HS-5 (cell line): ENCODE measurements around the gene MRGPRX3.
"Not testable (repeated sequence)": the region's sequence is repeated elsewhere in the genome, so short reads cannot be mapped to it uniquely, and the experiment has no call there.

ENCODE experiments used
- DNase-seq: peaks from one replicate; pipeline ENCODE4 v3.0.0-alpha.2; 2012; ENCODE audit warnings: low read depth

MRGPRX3 gene

GRCh38 chr11:18132341-18132740 is at the start of gene MRGPRX3:
Gene MRGPRX3 (plus strand): TSS chr11:18132571. CDS start chr11:18137203, 4,632 bp downstream.
- DNase-seq: no peak

GRCh38 chr11:18088366-18088765 is 44.0 kb upstream of the MRGPRX3 start:
- DNase-seq: no peak

GRCh38 chr11:18088966-18089365 is 43.4 kb upstream of the MRGPRX3 start:
- DNase-seq: no peak

- DNase-seq: no peak
Observed at GRCh38 chr11:18091731-18092130, 40.6 kb upstream of the MRGPRX3 start.

- DNase-seq: no peak
Observed at GRCh38 chr11:18093959-18094358, 38.4 kb upstream of the MRGPRX3 start.

- no peak for DNase-seq
Observed at GRCh38 chr11:18100926-18101656, 31.3 kb upstream of the MRGPRX3 start.

GRCh38 chr11:18105086-18105801 is 27.1 kb upstream of the MRGPRX3 start:
- no peak for DNase-seq

GRCh38 chr11:18105802-18106574 is 26.4 kb upstream of the MRGPRX3 start, which contains the start of gene SAAL1:
Gene SAAL1 (minus strand): TSS chr11:18106082. CDS start chr11:18106041, 41 bp downstream.
- peak; percentile 44 for DNase-seq

- DNase-seq: no peak
Observed at GRCh38 chr11:18106688-18107087, 25.7 kb upstream of the MRGPRX3 start.

- no peak for DNase-seq
Observed at GRCh38 chr11:18108254-18108653, 24.1 kb upstream of the MRGPRX3 start.

GRCh38 chr11:18111005-18111404 is 21.4 kb upstream of the MRGPRX3 start:
- DNase-seq: no peak

- DNase-seq: peak; percentile 29
Observed at GRCh38 chr11:18115360-18116127, 16.8 kb upstream of the MRGPRX3 start.

GRCh38 chr11:18121331-18121828 is 11.0 kb upstream of the MRGPRX3 start:
- not testable (repeated sequence) for DNase-seq

GRCh38 chr11:18131115-18131514 is 1.3 kb upstream of the MRGPRX3 start:
- not testable (repeated sequence) for DNase-seq

- DNase-seq: no peak
Observed at GRCh38 chr11:18135308-18135707, 2.9 kb downstream of the MRGPRX3 start.

- DNase-seq: no peak
Observed at GRCh38 chr11:18137186-18137800, 4.9 kb downstream of the MRGPRX3 start.

- DNase-seq: no peak
Observed at GRCh38 chr11:18140145-18140544, 7.8 kb downstream of the MRGPRX3 start.

GRCh38 chr11:18144243-18144642 is 11.9 kb downstream of the MRGPRX3 start:
- DNase-seq: peak; percentile 51

GRCh38 chr11:18145025-18145424 is 12.7 kb downstream of the MRGPRX3 start:
- no peak for DNase-seq

GRCh38 chr11:18145837-18146236 is 13.5 kb downstream of the MRGPRX3 start:
- DNase-seq: no peak

- DNase-seq: no peak
Observed at GRCh38 chr11:18151581-18151980, 19.2 kb downstream of the MRGPRX3 start.
